Rectal smooth muscle tissue (tissue), 1 donor: Measurements from ENCODE around the gene KRTAP9-1.

Experiments used
- H3K27ac ChIP-seq: one replicate; pipeline ENCODE4 v1.7.0; 2013; ENCODE audit warnings: low read depth, low read length, inconsistent platforms
- H3K27me3 ChIP-seq: one replicate; pipeline ENCODE4 v1.7.0; 2013; ENCODE audit warnings: low read length; ENCODE audit not compliant: control insufficient read depth, insufficient read depth
- H3K36me3 ChIP-seq: one replicate; pipeline ENCODE4 v1.7.0; 2013; ENCODE audit warnings: low read length; ENCODE audit not compliant: control insufficient read depth, insufficient read depth
- H3K4me1 ChIP-seq: one replicate; pipeline ENCODE4 v1.7.0; 2013; ENCODE audit warnings: low read length; ENCODE audit not compliant: control insufficient read depth, insufficient read depth
- H3K4me3 ChIP-seq: one replicate; pipeline ENCODE4 v1.7.0; 2013; ENCODE audit warnings: low read length
- H3K9ac ChIP-seq: one replicate; pipeline ENCODE4 v1.7.0; 2013; ENCODE audit warnings: low read length

The KRTAP9-1 gene

DNA sequence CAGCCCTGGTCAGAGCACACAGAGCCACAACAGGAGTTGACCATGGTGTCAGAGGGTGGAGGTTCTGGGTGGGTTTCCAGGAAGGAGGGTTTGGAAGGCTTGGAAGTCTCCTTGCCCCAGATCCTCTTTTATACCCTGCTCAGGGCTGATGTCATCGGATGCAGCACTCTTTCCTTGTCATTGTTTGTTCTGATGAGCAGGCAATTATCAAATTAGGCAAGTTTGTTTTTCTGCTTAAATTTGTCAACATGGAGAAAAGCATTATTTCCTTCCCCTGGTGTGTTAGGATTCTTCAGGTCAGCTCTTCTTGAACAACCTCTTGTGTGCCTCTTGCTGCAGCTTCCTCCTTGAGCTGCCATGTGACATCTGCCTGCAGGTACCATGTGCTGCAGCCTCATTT lies 29.0 kb upstream of the KRTAP9-1 start, which contains the start of gene KRTAP4-4:
Gene KRTAP4-4, minus strand, starts transcription at position 101 of the 400 bp plus-strand sequence. Its CDS starts 57 bp downstream, at position 44.
- no peak within 1 kb of the TSS for H3K9ac ChIP-seq
- H3K4me1 ChIP-seq = no peaks in the 10 kb centered on the region
- no peak within 1 kb of the TSS for H3K4me3 ChIP-seq
- H3K27me3 ChIP-seq = no peaks in the 10 kb centered on the region
- no peaks in the 10 kb centered on the region for H3K36me3 ChIP-seq
- no peak within 1 kb of the TSS for H3K27ac ChIP-seq

DNA sequence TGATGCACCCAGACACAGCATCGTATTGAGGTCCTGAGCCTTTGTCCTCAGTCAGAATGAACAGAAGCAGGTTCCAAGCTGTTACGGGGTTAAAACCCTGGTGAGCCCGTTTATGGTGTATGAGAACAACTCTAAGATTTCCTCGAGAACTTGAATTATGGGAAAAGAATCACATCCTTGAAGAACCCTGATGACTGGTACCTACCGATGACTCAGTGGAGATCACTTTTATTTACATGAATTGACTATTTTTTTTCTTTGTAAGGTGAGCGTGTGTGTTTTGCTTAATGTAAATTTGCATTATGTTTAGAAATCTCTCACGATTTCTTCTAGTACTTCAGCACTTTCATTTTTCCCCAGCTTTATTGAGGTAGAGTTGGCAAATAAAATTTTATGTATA lies 25.9 kb upstream of the KRTAP9-1 start:
- no peaks in the 10 kb centered on the region for H3K4me1 ChIP-seq
- no peaks in the 10 kb centered on the region for H3K27me3 ChIP-seq
- no peak overlapping the region for H3K27ac ChIP-seq
- no peak overlapping the region for H3K9ac ChIP-seq
- no peaks in the 10 kb centered on the region for H3K36me3 ChIP-seq
- H3K4me3 ChIP-seq = no peak overlapping the region

DNA sequence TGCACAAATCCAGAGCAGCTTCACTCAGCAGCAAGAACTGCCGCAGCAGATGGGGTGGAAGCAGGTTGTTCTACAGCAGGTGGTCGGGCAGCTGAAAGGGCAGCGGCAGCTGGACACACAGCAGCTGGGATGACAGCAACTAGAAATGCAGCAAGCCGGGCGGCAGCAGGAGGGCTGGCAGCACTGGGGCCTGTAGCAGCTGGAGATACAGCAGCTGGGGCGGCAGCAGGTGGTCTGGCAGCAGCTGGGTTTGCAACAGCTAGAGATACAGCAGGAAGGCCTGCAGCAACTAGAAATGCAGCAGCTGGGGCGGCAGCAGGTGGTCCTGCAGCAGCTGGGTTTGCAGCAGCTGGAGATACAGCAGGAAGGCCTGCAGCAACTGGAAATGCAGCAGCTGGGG lies 22.1 kb upstream of the KRTAP9-1 start:
- Histone ChIP-seq H3K4me3 (no peak overlapping the region), H3K9ac (no peak overlapping the region), H3K4me1 (no peaks in the 10 kb centered on the region), H3K27ac (no peak overlapping the region), H3K36me3 (no peaks in the 10 kb centered on the region), H3K27me3 (no peaks in the 10 kb centered on the region)

DNA sequence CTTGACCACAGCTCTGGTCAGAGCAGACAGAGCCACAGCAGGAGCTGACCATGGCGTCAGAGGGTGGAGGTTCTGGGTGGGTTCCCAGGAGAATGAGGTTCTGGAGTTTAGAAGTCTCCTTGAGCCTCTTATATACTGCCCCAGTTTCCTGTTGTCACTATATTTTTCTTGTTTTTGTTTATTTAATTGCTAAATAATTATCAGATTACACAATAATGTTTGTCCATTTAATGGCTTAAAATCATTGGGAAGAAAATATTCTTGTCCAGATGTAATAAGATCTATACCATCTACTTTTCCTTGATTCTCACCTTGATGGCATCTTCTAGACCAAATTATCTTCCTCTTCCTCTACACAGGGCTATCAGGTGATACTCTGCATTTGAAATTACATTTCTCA lies 21.6 kb upstream of the KRTAP9-1 start, which contains the start of gene KRTAP4-3:
Gene KRTAP4-3, minus strand, starts transcription at position 101 of the 400 bp plus-strand sequence. Its CDS starts 49 bp downstream, at position 52.
- Histone ChIP-seq H3K4me1 (no peaks in the 10 kb centered on the region), H3K9ac (no peak within 1 kb of the TSS), H3K27ac (no peak within 1 kb of the TSS), H3K27me3 (no peaks in the 10 kb centered on the region), H3K4me3 (no peak within 1 kb of the TSS), H3K36me3 (no peaks in the 10 kb centered on the region)

DNA sequence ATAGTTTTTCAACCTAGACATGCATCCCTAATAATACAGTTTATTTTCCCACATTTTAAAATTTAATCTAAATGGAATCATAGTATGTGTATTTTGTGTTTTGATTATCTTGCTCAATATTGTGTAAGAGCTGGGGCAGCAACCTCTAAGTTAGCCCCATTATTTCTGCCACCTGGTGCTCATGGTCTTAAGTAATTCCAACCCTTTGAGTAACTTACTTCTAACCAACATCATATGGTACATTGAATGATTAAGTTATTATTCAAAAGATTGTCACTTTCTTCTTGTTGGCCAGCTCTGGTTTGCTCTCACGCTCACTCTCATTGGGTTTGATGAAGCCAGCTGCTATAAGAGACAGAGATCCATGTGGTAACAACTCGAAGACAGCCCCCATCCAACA lies 17.8 kb upstream of the KRTAP9-1 start:
- Histone ChIP-seq H3K9ac (no peak overlapping the region), H3K4me3 (no peak overlapping the region), H3K36me3 (no peaks in the 10 kb centered on the region), H3K27me3 (no peaks in the 10 kb centered on the region), H3K27ac (no peak overlapping the region), H3K4me1 (no peaks in the 10 kb centered on the region)

DNA sequence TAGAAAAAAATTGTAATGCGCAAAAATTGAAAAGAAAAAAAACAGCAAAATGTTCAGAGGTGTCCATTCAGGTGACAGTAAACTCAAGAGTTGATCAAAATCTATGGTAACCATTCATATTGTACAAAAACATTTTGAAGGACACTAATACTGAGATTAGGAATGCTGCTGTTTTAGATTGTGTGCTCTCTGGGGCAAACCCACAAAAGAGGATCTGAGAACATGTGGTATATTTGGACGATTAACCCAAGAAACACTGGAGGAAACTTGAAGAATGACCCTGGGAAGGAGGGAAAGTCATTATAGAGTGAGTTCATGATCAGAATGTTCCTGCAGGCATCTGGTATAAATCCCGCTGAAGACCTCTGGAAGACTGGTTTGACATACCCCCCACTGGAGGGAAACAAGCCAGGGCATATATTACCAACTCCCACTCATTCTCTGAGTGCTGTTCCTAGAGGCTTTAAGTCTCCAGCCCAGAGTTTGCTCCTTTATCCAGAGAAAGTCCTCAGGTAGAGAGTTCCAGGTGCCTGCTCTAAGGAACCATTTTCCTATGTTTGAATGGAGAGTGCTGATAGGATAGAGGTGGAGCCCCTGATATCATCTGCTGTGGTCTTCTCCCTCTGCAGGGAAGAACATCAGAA lies 12.8 kb upstream of the KRTAP9-1 start:
- no peak overlapping the region for H3K27ac ChIP-seq
- no peaks in the 10 kb centered on the region for H3K27me3 ChIP-seq
- no peak overlapping the region for H3K9ac ChIP-seq
- H3K36me3 ChIP-seq = no peaks in the 10 kb centered on the region
- H3K4me1 ChIP-seq = no peaks in the 10 kb centered on the region
- no peak overlapping the region for H3K4me3 ChIP-seq

DNA sequence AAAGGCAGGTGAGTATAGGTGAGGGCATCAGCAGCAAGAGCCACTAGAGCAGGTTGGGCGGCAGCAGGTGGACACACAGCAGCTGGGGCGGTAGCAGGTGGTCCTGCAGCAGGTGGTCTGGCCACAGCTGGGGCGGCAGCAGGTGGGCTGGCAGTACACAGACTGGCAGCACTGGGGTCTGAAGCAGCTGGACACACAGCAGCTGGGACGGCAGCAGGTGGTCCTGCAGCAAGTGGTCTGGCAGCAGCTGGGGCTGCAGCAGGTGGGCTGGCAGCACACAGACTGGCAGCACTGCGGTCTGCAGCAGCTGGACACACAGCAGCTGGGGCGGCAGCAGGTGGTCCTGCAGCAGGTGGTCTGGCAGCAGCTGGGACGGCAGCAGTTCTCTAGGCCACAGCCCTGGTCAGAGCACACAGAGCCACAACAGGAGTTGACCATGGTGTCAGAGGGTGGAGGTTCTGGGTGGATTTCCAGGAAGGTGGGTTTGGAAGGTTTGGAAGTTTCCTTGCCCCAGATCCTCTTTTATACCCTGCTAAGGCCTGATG lies 11.9 kb upstream of the KRTAP9-1 start, which contains the start of gene KRTAP4-2:
Gene KRTAP4-2, minus strand, starts transcription at position 495 of the 545 bp plus-strand sequence. Its CDS starts 57 bp downstream, at position 438.
- Histone ChIP-seq H3K4me1 (no peaks in the 10 kb centered on the region), H3K4me3 (no peak within 1 kb of the TSS), H3K27ac (no peak within 1 kb of the TSS), H3K36me3 (no peaks in the 10 kb centered on the region), H3K9ac (no peak within 1 kb of the TSS), H3K27me3 (no peaks in the 10 kb centered on the region)

DNA sequence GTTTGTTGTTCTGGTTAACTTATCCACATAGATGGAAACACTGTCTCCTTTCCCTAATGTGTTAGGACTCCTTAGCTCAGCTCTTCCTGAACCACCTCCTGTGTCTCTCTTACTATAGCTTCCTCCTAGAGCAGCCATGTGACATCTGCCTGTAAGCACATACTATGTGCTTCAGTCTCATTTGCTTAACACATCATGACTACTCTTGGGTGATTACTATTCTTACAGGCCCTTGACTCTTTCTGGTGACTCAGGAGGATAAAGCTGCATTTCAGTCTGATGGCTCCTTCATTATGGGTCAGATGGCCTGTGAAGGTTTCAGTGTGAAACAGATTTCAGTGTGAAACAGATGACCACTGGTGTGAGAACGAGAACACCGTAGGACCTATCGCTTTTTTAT lies 11.3 kb upstream of the KRTAP9-1 start:
- Histone ChIP-seq H3K27ac (no peak overlapping the region), H3K4me1 (no peaks in the 10 kb centered on the region), H3K9ac (no peak overlapping the region), H3K4me3 (no peak overlapping the region), H3K27me3 (no peaks in the 10 kb centered on the region), H3K36me3 (no peaks in the 10 kb centered on the region)

DNA sequence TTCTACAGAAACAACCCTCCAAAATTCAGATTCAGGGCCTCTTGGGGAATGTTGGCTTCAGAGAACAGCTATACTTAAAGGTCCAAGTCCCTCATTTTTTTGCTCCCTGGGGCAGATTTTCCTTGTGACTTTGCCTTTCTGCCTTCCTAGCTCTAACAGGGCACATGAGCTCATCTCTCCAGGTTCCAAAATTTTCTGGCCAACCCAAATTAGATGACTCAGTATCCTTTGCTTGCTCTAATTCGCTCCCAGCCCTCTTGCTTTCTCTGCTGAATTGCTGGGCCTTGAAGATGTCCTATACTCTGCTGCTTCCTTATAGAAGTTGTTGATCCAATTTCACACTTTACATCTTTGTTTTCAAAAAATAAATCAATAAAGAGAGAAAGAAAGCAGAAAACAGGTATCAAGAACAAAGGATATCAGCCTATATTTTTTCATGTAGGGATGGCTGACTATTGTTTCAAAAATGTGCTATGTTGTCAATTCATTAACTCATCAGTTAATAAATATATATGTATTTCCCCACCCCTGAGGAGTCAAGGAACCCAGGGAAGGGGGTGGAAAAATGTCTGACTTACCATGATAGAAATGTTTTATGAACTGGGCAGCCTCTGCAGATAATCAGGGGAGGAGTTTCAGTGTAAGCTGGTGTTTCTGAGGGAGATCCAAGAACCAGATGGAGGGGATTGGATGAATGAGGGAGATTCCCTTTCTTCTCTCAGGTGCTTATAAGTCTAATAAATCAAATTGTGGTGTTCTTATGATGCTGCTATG lies 10.7 kb upstream of the KRTAP9-1 start:
- H3K9ac ChIP-seq = no peak overlapping the region
- no peak overlapping the region for H3K4me3 ChIP-seq
- H3K4me1 ChIP-seq = no peaks in the 10 kb centered on the region
- no peaks in the 10 kb centered on the region for H3K36me3 ChIP-seq
- H3K27me3 ChIP-seq = no peaks in the 10 kb centered on the region
- H3K27ac ChIP-seq = no peak overlapping the region

DNA sequence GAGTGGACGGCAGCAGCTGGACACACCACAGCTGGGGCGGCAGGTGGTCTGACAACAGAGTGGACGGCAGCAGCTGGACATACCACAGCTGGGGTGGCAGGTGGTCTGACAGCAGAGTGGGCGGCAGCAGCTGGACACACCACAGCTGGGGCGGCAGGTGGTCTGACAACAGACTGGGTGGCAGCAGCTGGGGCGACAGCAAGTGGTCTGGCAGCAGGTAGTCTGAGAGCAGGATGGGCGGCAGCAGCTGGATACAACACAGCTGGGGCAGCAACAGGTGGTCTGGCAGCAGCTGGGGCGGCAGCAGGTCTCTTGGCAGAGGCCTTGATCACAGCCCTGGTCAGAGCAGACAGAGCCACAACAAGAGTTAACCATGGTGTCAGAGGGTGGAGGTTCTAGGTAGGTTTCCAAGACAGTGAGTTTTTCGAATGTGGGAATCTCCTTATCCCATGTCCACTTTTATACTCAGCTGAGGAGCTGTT lies 5.2 kb upstream of the KRTAP9-1 start, which contains the start of gene KRTAP4-1:
Gene KRTAP4-1, minus strand, starts transcription at position 432 of the 482 bp plus-strand sequence. Its CDS starts 57 bp downstream, at position 375.
- H3K27ac ChIP-seq = no peak within 1 kb of the TSS
- no peaks in the 10 kb centered on the region for H3K27me3 ChIP-seq
- H3K4me3 ChIP-seq = no peak within 1 kb of the TSS
- H3K9ac ChIP-seq = no peak within 1 kb of the TSS
- no peaks in the 10 kb centered on the region for H3K36me3 ChIP-seq
- no peaks in the 10 kb centered on the region for H3K4me1 ChIP-seq

DNA sequence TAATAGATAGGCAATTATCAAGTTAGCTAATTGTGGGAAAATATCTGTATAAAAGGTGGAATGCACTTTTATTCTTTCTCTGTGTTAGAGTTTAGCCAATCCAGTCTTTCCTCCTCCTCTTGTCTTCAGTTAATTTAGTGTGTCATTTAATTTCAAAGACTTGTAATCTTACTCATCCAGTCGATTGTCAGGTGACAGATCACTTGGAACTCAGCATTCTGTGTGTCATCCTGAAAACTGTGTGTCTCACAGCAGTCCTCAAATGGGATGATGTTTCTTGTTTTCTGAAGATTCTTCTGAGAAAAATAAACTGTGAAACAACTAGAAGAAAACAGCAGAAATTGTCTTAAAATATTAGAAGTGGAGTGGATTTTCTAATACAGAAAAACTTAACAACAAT lies 4.7 kb upstream of the KRTAP9-1 start:
- H3K4me1 ChIP-seq = no peaks in the 10 kb centered on the region

DNA sequence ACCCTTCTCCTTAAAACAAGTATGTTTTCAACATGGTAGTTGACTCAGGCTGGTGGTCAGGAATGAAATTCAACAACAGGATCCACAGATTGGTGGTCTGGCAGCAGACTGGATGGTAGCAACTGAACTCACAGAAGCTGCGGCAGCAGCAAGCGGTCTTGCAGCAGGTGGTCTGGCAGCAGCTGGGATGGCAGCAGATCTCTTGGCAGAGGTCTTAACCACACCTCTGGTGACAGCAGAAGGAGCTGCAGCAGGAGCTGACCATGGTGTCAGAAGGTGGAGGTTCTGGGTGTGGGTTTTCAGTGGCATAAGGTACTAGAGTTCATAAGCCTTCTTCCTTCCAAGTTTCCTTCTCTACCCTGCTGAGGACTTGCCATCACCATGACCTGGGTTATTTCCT lies 2.8 kb upstream of the KRTAP9-1 start:
- Histone ChIP-seq H3K27me3 (no peaks in the 10 kb centered on the region), H3K27ac (no peak overlapping the region), H3K4me3 (no peak overlapping the region), H3K9ac (no peak overlapping the region), H3K36me3 (no peaks in the 10 kb centered on the region), H3K4me1 (no peaks in the 10 kb centered on the region)

More for the DNA sequence above, 4.7 kb upstream of the KRTAP9-1 start:
- H3K36me3 ChIP-seq = no peaks in the 10 kb centered on the region
- no peaks in the 10 kb centered on the region for H3K27me3 ChIP-seq
- no peak overlapping the region for H3K4me3 ChIP-seq
- no peak overlapping the region for H3K9ac ChIP-seq
- H3K27ac ChIP-seq = no peak overlapping the region
